Measurements from ENCODE around the gene PPP1R1A. TPM values are rescaled to one million over a fixed set of nuclear protein-coding genes. Genes with fewer than 3 reads are reported as not detected.

PPP1R1A gene
- total RNA-seq, 8 experiments from 2014 or later, result 0.51 to 21.0 (median 12.1) TPM

GRCh38 chr12:54564768-54565167 lies 23.7 kb downstream of the PPP1R1A start:
- Histone ChIP-seq H3K4me3 (no peak overlapping the region), H3K4me1 (replicated peaks in 1 of 2) (peaks cover 25 to 27% of the 10 kb centered on the region in 2 donors), H3K27ac (peak overlapping the region in 1 of 2 donors; percentile 72)
- peak in 6 of 8 experiments; percentile 16 to 78 (median 42) for ATAC-seq (replicated peaks in 6 of 8)
- in situ Hi-C loops (cut with MboI; ENCODE audit: low pct_unique_long_range_greater_than_20kb in 2 of 9, low sequenced_read_pairs in 9 of 9, unreplicated experiment in 9 of 9), result no loop called here
- 0 to 47% (median 17%) methylated on average over 1 to 5 of the region's 5 CpGs; no CpG with 5 or more reads in 3 of the 10 experiments for WGBS, 10 experiments

GRCh38 chr12:54563787-54564186 lies 24.7 kb downstream of the PPP1R1A start:
- ATAC-seq (replicated peaks in 6 of 8), result no peak
- in situ Hi-C loops (cut with MboI; ENCODE audit: low pct_unique_long_range_greater_than_20kb in 2 of 9, low sequenced_read_pairs in 9 of 9, unreplicated experiment in 9 of 9), result no loop called here
- Histone ChIP-seq H3K4me1 (replicated peaks in 1 of 2) (peaks cover 25 to 27% of the 10 kb centered on the region in 2 donors), H3K27ac (no peak overlapping the region), H3K4me3 (no peak overlapping the region)
- 13 to 100% (median 85%) methylated on average over 1 of the region's 1 CpG; no CpG with 5 or more reads in 4 of the 10 experiments for WGBS, 10 experiments

GRCh38 chr12:54562750-54563356 lies 25.6 kb downstream of the PPP1R1A start:
- Histone ChIP-seq H3K4me3 (no peak overlapping the region), H3K4me1 (replicated peaks in 1 of 2) (peaks cover 25 to 27% of the 10 kb centered on the region in 2 donors), H3K27ac (no peak overlapping the region)
- 30 to 73% (median 55%) methylated on average over 1 to 6 of the region's 6 CpGs; no CpG with 5 or more reads in 1 of the 10 experiments for WGBS, 10 experiments
- in situ Hi-C loops (cut with MboI; ENCODE audit: low pct_unique_long_range_greater_than_20kb in 2 of 9, low sequenced_read_pairs in 9 of 9, unreplicated experiment in 9 of 9), result no loop called here
- ATAC-seq (replicated peaks in 6 of 8), result no peak

GRCh38 chr12:54561164-54561563 lies 27.3 kb downstream of the PPP1R1A start:
- WGBS, 10 experiments, result 73 to 100% methylated on average over 1 to 2 of the region's 3 CpGs; no CpG with 5 or more reads in 8 of the 10 experiments
- in situ Hi-C loops (cut with MboI; ENCODE audit: low pct_unique_long_range_greater_than_20kb in 2 of 9, low sequenced_read_pairs in 9 of 9, unreplicated experiment in 9 of 9), result no loop called here
- no peak overlapping the region for H3K4me3 ChIP-seq
- H3K4me1 ChIP-seq (replicated peaks in 1 of 2), result peaks cover 17% of the 10 kb centered on the region in 2 donors
- ATAC-seq (replicated peaks in 6 of 8), result no peak
- H3K27ac ChIP-seq, result no peak overlapping the region

- Histone ChIP-seq H3K4me1 (replicated peaks in 1 of 2) (peaks cover 9% of the 10 kb centered on the region in 2 donors), H3K27ac (no peak overlapping the region), H3K4me3 (peak overlapping the region in 3 of 5 donors; percentile 16 to 28 (median 19))
- 0 to 87% (median 40%) methylated on average over 2 to 14 of the region's 14 CpGs; no CpG with 5 or more reads in 2 of the 10 experiments for whole genome bisulfite sequencing, 10 experiments
- in situ Hi-C loops (cut with MboI; ENCODE audit: low pct_unique_long_range_greater_than_20kb in 2 of 9, low sequenced_read_pairs in 9 of 9, unreplicated experiment in 9 of 9), result no loop called here
- peak; percentile 42 to 100 (median 95) for ATAC-seq (replicated peaks in 6 of 8)
Measured at GRCh38 chr12:54560374-54560858, 28.0 kb downstream of the PPP1R1A start.

- no peak overlapping the region for H3K4me3 ChIP-seq
- in situ Hi-C loops (cut with MboI; ENCODE audit: low pct_unique_long_range_greater_than_20kb in 2 of 9, low sequenced_read_pairs in 9 of 9, unreplicated experiment in 9 of 9), result no loop called here
- no peak overlapping the region for H3K27ac ChIP-seq
- WGBS, 10 experiments, result 100% methylated on average over 1 of the region's 1 CpG; no CpG with 5 or more reads in 6 of the 10 experiments
- ATAC-seq (replicated peaks in 6 of 8), result no peak
- H3K4me1 ChIP-seq (replicated peaks in 1 of 2), result no peaks in the 10 kb centered on the region
Measured at GRCh38 chr12:54558759-54559158, 29.7 kb downstream of the PPP1R1A start.

GRCh38 chr12:54558311-54558710 lies 30.1 kb downstream of the PPP1R1A start:
- no peak for ATAC-seq (replicated peaks in 6 of 8)
- 50 to 86% (median 73%) methylated on average over 2 of the region's 5 CpGs; no CpG with 5 or more reads in 6 of the 10 experiments for WGBS, 10 experiments
- no peaks in the 10 kb centered on the region for H3K4me1 ChIP-seq (replicated peaks in 1 of 2)
- in situ Hi-C loops (cut with MboI; ENCODE audit: low pct_unique_long_range_greater_than_20kb in 2 of 9, low sequenced_read_pairs in 9 of 9, unreplicated experiment in 9 of 9), result no loop called here
- no peak overlapping the region for H3K4me3 ChIP-seq
- H3K27ac ChIP-seq, result no peak overlapping the region

GRCh38 chr12:54555670-54556257 lies 32.7 kb downstream of the PPP1R1A start:
- Histone ChIP-seq H3K4me3 (no peak overlapping the region), H3K27ac (no peak overlapping the region), H3K4me1 (replicated peaks in 1 of 2) (peaks cover 0 to 2% of the 10 kb centered on the region in 2 donors)
- WGBS, 10 experiments, result 20 to 90% (median 47%) methylated on average over 2 to 6 of the region's 6 CpGs; no CpG with 5 or more reads in 1 of the 10 experiments
- in situ Hi-C loops (cut with MboI; ENCODE audit: low pct_unique_long_range_greater_than_20kb in 2 of 9, low sequenced_read_pairs in 9 of 9, unreplicated experiment in 9 of 9), result no loop called here
- no peak for ATAC-seq (replicated peaks in 6 of 8)

GRCh38 chr12:54549774-54550451 lies 38.5 kb downstream of the PPP1R1A start:
- no CpG with 5 or more reads among the region's 22 CpGs for WGBS, 10 experiments
- H3K4me3 ChIP-seq, result peak overlapping the region; percentile 35 to 42 (median 40)
- in situ Hi-C loops (cut with MboI; ENCODE audit: low pct_unique_long_range_greater_than_20kb in 2 of 9, low sequenced_read_pairs in 9 of 9, unreplicated experiment in 9 of 9), result no loop called here
- no peak overlapping the region for H3K27ac ChIP-seq
- H3K4me1 ChIP-seq (replicated peaks in 1 of 2), result peaks cover 9 to 10% of the 10 kb centered on the region in 2 donors
- ATAC-seq (replicated peaks in 6 of 8), result peak; percentile 47 to 71 (median 64)

GRCh38 chr12:54546511-54546910 lies 41.9 kb downstream of the PPP1R1A start:
- 83% methylated on average over 2 of the region's 2 CpGs; no CpG with 5 or more reads in 9 of the 10 experiments for WGBS, 10 experiments
- Histone ChIP-seq H3K27ac (no peak overlapping the region), H3K4me3 (no peak overlapping the region), H3K4me1 (replicated peaks in 1 of 2) (peaks cover 13 to 19% of the 10 kb centered on the region in 2 donors)
- no peak for ATAC-seq (replicated peaks in 6 of 8)
- in situ Hi-C loops (cut with MboI; ENCODE audit: low pct_unique_long_range_greater_than_20kb in 2 of 9, low sequenced_read_pairs in 9 of 9, unreplicated experiment in 9 of 9), result no loop called here

GRCh38 chr12:54544743-54545142 lies 43.7 kb downstream of the PPP1R1A start:
- in situ Hi-C loops (cut with MboI; ENCODE audit: low pct_unique_long_range_greater_than_20kb in 2 of 9, low sequenced_read_pairs in 9 of 9, unreplicated experiment in 9 of 9), result no loop called here
- 28 to 100% (median 83%) methylated on average over 1 to 6 of the region's 7 CpGs; no CpG with 5 or more reads in 1 of the 10 experiments for WGBS, 10 experiments
- peaks cover 5 to 9% of the 10 kb centered on the region in 2 donors for H3K4me1 ChIP-seq (replicated peaks in 1 of 2)
- H3K27ac ChIP-seq, result no peak overlapping the region
- ATAC-seq (replicated peaks in 6 of 8), result no peak
- H3K4me3 ChIP-seq, result no peak overlapping the region

- in situ Hi-C loops (cut with MboI; ENCODE audit: low pct_unique_long_range_greater_than_20kb in 2 of 9, low sequenced_read_pairs in 9 of 9, unreplicated experiment in 9 of 9), result no loop called here
- Histone ChIP-seq H3K4me1 (replicated peaks in 1 of 2) (peaks cover 5 to 8% of the 10 kb centered on the region in 2 donors), H3K27ac (no peak overlapping the region), H3K4me3 (no peak overlapping the region)
- no peak for ATAC-seq (replicated peaks in 6 of 8)
- WGBS, 10 experiments, result 71 to 100% (median 90%) methylated on average over 1 to 2 of the region's 2 CpGs; no CpG with 5 or more reads in 6 of the 10 experiments
Measured at GRCh38 chr12:54543526-54543925, 44.9 kb downstream of the PPP1R1A start.

- peaks cover 5 to 8% of the 10 kb centered on the region in 2 donors for H3K4me1 ChIP-seq (replicated peaks in 1 of 2)
- 0 to 75% (median 22%) methylated on average over 1 to 2 of the region's 5 CpGs; no CpG with 5 or more reads in 6 of the 10 experiments for WGBS, 10 experiments
- no peak overlapping the region for H3K27ac ChIP-seq
- in situ Hi-C loops (cut with MboI; ENCODE audit: low pct_unique_long_range_greater_than_20kb in 2 of 9, low sequenced_read_pairs in 9 of 9, unreplicated experiment in 9 of 9), result no loop called here
- ATAC-seq (replicated peaks in 6 of 8), result peak in 1 of 8 experiments; percentile 20
- no peak overlapping the region for H3K4me3 ChIP-seq
Measured at GRCh38 chr12:54541751-54542290, 46.6 kb downstream of the PPP1R1A start.

Measured in motor neuron (in vitro differentiated cells).